ENCODE measurements around the gene MYO16.

DNA sequence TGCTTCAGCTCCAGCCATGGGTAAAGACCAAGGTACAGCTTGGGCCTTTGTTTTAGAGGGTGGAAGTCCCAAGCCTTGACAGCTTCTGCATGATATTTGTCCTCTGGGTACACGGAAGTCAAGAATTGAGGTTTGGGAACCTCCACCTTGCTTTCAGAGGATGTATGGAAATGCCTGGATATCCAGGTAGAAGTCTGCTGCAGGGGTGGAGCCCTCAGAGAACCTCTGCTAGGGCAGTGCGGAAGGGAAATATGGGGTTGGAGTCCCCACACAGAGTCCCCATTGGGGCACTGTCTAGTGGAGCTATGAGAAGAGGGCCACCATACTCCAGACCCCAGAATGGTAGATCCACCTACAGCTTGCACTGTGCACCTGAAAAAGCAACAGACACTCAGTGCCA, 23.0 kb upstream of the MYO16 start:
- TF ChIP-seq POLR2A (IDR thresholded peaks at IDR 0.05) = no peak
- TF ChIP-seq, protein P1, sequence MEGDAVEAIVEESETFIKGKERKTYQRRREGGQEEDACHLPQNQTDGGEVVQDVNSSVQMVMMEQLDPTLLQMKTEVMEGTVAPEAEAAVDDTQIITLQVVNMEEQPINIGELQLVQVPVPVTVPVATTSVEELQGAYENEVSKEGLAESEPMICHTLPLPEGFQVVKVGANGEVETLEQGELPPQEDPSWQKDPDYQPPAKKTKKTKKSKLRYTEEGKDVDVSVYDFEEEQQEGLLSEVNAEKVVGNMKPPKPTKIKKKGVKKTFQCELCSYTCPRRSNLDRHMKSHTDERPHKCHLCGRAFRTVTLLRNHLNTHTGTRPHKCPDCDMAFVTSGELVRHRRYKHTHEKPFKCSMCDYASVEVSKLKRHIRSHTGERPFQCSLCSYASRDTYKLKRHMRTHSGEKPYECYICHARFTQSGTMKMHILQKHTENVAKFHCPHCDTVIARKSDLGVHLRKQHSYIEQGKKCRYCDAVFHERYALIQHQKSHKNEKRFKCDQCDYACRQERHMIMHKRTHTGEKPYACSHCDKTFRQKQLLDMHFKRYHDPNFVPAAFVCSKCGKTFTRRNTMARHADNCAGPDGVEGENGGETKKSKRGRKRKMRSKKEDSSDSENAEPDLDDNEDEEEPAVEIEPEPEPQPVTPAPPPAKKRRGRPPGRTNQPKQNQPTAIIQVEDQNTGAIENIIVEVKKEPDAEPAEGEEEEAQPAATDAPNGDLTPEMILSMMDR (IDR thresholded peaks at IDR 0.05) = no peak
